ENCODE data around the gene TFPI. TPM values are rescaled to one million over a fixed set of nuclear protein-coding genes. Genes with fewer than 3 reads are reported as not detected.
"Not testable (repeated sequence)": the region's sequence is repeated elsewhere in the genome, so short reads cannot be mapped to it uniquely, and the experiment has no call there.

The TFPI gene
- total RNA-seq, 1 experiment from 2014 or later: 125 TPM

DNA sequence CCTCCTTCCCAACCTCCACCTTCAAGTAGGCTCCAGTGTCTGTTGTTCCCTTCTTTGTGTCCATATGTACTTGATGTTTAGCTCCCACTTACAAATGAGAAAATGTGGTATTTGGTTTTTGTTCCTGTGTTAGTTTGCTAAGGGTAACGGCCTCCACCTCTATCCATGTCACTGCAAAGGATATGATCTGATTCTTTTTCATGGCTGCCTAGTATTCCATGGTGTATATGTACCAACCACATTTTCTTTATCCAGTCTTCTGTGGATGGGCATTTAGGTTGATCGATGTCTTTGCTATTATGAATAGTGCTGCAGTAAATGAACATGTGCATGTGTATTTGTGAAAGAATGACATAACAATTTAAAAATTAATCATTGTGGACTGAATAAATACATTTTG lies 19.5 kb upstream of the TFPI start:
- Mint-ChIP-seq H3K27ac (ENCODE audit: unreplicated experiment) (no peak overlapping the region), H3K36me3 (ENCODE audit: insufficient read depth, unreplicated experiment) (no peaks in the 10 kb centered on the region), H3K4me1 (ENCODE audit: low read depth, unreplicated experiment) (peaks cover 22% of the 10 kb centered on the region), H3K4me3 (ENCODE audit: low read depth, unreplicated experiment) (no peak overlapping the region), H3K9me3 (ENCODE audit: low read depth, unreplicated experiment) (peaks cover 2% of the 10 kb centered on the region), H3K27me3 (ENCODE audit: unreplicated experiment) (no peaks in the 10 kb centered on the region)
- no TSS peak for BruUV-seq (replicated peaks)
- TF ChIP-seq, protein P1, sequence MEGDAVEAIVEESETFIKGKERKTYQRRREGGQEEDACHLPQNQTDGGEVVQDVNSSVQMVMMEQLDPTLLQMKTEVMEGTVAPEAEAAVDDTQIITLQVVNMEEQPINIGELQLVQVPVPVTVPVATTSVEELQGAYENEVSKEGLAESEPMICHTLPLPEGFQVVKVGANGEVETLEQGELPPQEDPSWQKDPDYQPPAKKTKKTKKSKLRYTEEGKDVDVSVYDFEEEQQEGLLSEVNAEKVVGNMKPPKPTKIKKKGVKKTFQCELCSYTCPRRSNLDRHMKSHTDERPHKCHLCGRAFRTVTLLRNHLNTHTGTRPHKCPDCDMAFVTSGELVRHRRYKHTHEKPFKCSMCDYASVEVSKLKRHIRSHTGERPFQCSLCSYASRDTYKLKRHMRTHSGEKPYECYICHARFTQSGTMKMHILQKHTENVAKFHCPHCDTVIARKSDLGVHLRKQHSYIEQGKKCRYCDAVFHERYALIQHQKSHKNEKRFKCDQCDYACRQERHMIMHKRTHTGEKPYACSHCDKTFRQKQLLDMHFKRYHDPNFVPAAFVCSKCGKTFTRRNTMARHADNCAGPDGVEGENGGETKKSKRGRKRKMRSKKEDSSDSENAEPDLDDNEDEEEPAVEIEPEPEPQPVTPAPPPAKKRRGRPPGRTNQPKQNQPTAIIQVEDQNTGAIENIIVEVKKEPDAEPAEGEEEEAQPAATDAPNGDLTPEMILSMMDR (IDR thresholded peaks at IDR 0.05; ENCODE audit: unreplicated experiment): no peak
- CTCF ChIA-PET: no interaction called here
- DNase-seq: no peak
- intact Hi-C loops (cut with micrococcal nuclease; ENCODE audit: unreplicated experiment): no loop called here

DNA sequence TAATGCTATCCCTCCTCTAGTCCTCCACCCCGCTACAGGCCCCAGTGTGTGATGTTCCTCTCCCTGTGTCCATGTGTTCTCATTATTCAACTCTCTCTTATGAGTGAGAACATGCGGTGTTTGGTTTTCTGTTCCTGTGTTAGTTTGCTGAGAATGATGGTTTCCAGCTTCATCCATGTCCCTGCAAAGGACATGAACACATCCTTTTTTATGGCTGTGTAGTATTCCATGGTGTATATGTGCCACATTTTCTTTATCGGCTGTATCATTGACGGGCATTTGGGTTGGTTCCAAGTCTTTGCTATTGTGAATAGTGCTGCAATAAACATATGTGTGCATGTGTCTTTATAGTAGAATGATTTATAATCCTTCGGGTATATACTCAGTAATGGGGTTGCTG lies 17.8 kb upstream of the TFPI start:
- BruUV-seq (replicated peaks); H3K27me3 Mint-ChIP-seq (ENCODE audit: unreplicated experiment); H3K4me3 Mint-ChIP-seq (ENCODE audit: low read depth, unreplicated experiment); H3K36me3 Mint-ChIP-seq (ENCODE audit: insufficient read depth, unreplicated experiment); intact Hi-C loops (cut with micrococcal nuclease; ENCODE audit: unreplicated experiment); H3K27ac Mint-ChIP-seq (ENCODE audit: unreplicated experiment); H3K9me3 Mint-ChIP-seq (ENCODE audit: low read depth, unreplicated experiment); DNase-seq; CTCF ChIA-PET: not testable (repeated sequence)
- peaks cover 16% of the 10 kb centered on the region for H3K4me1 Mint-ChIP-seq (ENCODE audit: low read depth, unreplicated experiment)

DNA sequence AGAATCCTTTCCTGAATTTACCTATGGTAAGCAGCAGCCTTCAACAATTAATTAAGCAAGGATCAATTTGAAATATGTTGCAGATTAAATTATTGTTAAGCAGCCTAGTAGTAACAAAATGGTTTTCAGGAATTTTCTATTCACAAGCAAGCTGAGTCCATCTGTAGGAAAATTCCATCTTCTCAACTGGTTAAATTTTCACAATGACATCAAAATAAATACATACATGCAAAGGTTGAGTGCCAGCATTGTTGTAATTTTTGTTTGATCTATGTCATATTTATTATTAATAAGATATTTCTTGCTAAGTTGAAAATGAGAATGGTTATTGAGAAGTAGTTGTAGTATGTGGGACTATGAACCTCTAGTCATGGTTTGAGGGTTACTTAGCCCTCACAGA lies 15.3 kb upstream of the TFPI start:
- Mint-ChIP-seq H3K27ac (ENCODE audit: unreplicated experiment) (no peak overlapping the region), H3K9me3 (ENCODE audit: low read depth, unreplicated experiment) (peaks cover 2% of the 10 kb centered on the region), H3K4me3 (ENCODE audit: low read depth, unreplicated experiment) (no peak overlapping the region), H3K27me3 (ENCODE audit: unreplicated experiment) (no peaks in the 10 kb centered on the region), H3K36me3 (ENCODE audit: insufficient read depth, unreplicated experiment) (no peaks in the 10 kb centered on the region), H3K4me1 (ENCODE audit: low read depth, unreplicated experiment) (no peaks in the 10 kb centered on the region)
- intact Hi-C loops (cut with micrococcal nuclease; ENCODE audit: unreplicated experiment): no loop called here
- TF ChIP-seq, protein P1 (IDR thresholded peaks at IDR 0.05; ENCODE audit: unreplicated experiment): no peak
- DNase-seq: no peak
- no TSS peak for BruUV-seq (replicated peaks)
- CTCF ChIA-PET: no interaction called here

DNA sequence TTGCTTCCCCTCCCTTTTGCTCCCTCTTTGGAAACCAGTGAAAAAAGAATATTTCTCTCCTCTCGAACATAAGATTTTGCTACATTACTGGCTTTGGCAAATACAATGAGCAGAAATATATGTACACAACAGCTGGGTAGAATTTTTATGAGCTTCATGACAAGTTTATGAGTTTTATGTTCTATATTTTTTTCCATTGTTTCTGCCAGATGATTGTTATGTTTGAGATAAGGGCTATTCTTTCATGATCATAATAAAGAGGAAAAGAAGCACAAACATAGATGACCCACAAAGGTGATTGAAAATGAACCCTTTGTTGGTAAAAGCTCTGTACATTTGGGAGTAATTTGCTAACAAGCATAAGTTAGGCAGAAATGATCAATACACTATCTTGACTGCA lies 14.8 kb upstream of the TFPI start:
- Mint-ChIP-seq H3K4me1 (ENCODE audit: low read depth, unreplicated experiment) (no peaks in the 10 kb centered on the region), H3K9me3 (ENCODE audit: low read depth, unreplicated experiment) (peaks cover 2% of the 10 kb centered on the region), H3K27me3 (ENCODE audit: unreplicated experiment) (no peaks in the 10 kb centered on the region), H3K4me3 (ENCODE audit: low read depth, unreplicated experiment) (no peak overlapping the region), H3K36me3 (ENCODE audit: insufficient read depth, unreplicated experiment) (no peaks in the 10 kb centered on the region), H3K27ac (ENCODE audit: unreplicated experiment) (no peak overlapping the region)
- DNase-seq: no peak
- no TSS peak for BruUV-seq (replicated peaks)
- intact Hi-C loops (cut with micrococcal nuclease; ENCODE audit: unreplicated experiment): no loop called here
- TF ChIP-seq, protein P1 (IDR thresholded peaks at IDR 0.05; ENCODE audit: unreplicated experiment): no peak
- CTCF ChIA-PET: interaction anchor here (1.0 kb wide), 1 partner anchor 69 kb away, joined by 5 read pairs; no protein-coding TSS in a partner anchor

DNA sequence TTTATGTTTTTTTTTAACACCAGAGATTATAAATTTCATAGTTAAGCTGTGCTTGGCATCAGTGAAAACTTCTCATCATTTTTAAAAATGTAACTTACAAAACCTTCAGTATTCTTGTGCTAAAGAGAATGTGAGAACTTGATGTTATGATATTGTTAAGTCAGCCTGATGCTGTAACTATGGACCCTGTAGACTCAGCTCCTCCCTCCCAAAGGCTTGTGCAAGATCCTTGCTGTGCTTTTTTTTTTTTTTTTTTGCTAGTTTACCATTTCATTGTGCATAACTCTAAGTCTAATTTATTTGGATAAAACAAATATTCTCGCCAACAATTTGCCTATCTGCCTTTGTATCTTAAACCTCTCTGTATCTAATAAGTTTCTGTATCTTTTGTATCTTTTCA lies 12.9 kb upstream of the TFPI start:
- H3K27ac Mint-ChIP-seq (ENCODE audit: unreplicated experiment): no peak overlapping the region
- H3K9me3 Mint-ChIP-seq (ENCODE audit: low read depth, unreplicated experiment): no peaks in the 10 kb centered on the region
- H3K4me1 Mint-ChIP-seq (ENCODE audit: low read depth, unreplicated experiment): no peaks in the 10 kb centered on the region
- BruUV-seq (replicated peaks): no TSS peak
- H3K27me3 Mint-ChIP-seq (ENCODE audit: unreplicated experiment): no peaks in the 10 kb centered on the region
- CTCF ChIA-PET: interaction anchor here (1.0 to 1.2 kb wide), 2 partner anchors 18 to 66 kb away, joined by 3 read pairs; no protein-coding TSS in a partner anchor
- intact Hi-C loops (cut with micrococcal nuclease; ENCODE audit: unreplicated experiment): no loop called here
- no peak for DNase-seq
- TF ChIP-seq, protein P1 (IDR thresholded peaks at IDR 0.05; ENCODE audit: unreplicated experiment): no peak
- no peak overlapping the region for H3K4me3 Mint-ChIP-seq (ENCODE audit: low read depth, unreplicated experiment)
- no peaks in the 10 kb centered on the region for H3K36me3 Mint-ChIP-seq (ENCODE audit: insufficient read depth, unreplicated experiment)

All from Calu3 (cell line).